Stimulated activated CD4-positive, alpha-beta T cell treated with anti-CD3 and anti-CD28 coated beads, TNF-alpha, amount 100 ng/mL, for 1 hour (primary cell): ENCODE measurements around the gene RNF113B.

Experiments
- DNase-seq, 3 donors: peaks; one replicate each; pipeline ENCODE4 v3.0.0-alpha.2; 2020; ENCODE audit warnings: low read depth in 3 of 3, low spot score in 1 of 3

RNF113B gene

GRCh38 chr13:98176777-98177608, at the start of gene RNF113B:
Gene RNF113B, minus strand, starts transcription at chr13:98177269. Its CDS starts 33 bp downstream, at chr13:98177236.
- no peak for DNase-seq

DNA sequence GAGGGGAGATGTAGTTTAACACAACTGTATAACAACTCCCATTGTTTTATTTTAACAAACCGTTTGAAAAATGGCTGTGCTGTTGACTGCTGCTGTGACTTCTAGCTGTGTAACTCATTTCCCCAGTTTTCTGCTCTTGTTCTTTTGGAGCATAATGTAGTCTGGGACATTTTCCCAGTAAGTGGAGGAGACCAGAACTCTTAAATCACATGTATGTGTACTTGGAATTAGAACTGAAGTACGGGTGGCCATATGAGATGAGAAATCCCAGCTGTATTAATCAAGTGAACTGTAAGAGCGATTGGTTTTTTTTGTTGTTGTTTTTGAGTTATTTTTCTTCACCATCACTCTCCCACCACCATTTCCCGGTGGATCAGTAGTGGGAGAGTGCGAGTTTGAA, 49.4 kb upstream of the RNF113B start:
- DNase-seq: no peak

DNA sequence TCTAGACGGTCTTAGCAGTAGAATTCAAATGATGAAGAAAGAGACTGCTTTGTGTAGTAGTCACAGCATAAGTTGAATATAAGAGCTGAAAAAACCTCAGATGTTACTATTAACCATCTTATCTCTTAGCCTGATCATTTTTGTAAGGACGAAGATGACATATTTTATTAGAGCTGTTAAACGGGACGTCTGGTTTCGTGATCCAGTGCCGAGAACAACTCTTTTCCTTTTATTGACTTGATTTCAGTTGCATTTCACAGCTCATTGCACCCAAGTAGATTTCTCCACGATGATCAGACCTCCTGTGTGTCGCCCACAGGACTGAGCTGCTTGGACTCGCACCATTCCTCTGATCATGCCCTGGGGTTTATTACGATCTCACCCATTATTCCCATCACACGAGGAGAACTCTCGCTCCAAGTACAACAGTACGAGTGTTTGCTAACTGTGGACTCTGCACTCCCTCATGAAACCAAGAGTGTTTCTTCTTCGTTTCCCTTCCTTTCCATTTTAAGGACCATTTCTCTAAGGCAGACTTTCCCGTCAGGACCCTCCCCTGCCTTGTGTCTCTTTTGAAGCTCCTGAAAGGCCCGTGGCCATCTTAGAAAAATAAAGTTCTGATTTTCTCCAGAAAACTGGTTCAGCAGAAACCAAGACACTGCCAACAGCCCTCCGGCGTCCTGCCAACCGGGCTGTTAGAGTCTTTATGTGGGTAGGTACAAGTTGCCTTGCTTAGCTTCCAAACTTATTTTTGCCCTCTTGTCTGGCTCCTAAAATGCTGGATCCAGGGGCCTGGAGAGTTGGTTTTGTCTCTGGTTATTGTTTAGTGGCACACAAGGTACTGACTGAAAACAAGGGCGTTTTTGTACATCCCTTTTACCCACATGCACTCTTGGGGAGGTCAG, 48.2 kb upstream of the RNF113B start:
- no peak for DNase-seq

DNA sequence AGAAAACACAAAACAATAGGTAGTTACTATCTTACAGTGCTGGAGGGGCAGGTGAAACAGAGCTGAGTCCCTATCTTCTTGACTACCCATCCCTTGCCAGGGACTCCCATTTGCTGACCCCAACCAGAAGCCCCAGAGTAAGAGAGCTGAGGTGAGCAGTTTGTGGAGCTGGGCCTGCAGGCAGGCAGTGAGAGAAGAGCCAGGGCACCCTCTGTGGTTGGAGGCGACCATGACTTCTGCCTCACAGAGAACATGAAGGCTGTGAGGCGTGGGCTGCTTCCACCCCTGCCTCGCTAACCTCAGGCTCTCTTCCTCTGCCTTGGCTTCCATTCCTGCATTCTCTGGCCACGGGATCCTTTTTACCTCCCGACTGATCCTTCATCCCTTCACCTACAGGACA, 47.5 kb upstream of the RNF113B start:
- no peak for DNase-seq

GRCh38 chr13:98223741-98224140, 46.7 kb upstream of the RNF113B start:
- no peak for DNase-seq

GRCh38 chr13:98222816-98223215, 45.7 kb upstream of the RNF113B start:
- DNase-seq: no peak

DNA sequence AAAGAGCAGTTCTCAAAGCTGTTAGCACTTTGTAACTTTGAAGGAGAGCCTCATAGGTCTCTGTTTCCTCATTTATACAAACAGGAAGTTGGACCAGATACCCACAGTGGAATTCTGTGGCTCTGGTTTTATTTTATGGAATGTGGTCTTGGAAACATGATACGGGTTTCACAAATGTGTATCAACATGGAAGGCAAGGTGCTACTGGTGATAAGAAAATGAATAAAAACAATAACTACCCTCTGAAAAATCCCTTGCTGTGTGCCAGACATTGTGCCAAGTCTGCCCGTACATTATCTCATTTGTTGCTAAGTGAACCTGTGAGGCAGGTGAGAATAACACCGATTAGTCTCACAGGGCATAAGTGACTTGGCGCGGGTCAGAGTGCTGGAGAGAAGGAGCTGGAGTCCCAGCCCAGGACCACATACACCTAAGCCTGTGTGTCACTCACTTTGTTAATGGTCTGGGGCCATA, 45.0 kb upstream of the RNF113B start:
- no peak for DNase-seq

DNA sequence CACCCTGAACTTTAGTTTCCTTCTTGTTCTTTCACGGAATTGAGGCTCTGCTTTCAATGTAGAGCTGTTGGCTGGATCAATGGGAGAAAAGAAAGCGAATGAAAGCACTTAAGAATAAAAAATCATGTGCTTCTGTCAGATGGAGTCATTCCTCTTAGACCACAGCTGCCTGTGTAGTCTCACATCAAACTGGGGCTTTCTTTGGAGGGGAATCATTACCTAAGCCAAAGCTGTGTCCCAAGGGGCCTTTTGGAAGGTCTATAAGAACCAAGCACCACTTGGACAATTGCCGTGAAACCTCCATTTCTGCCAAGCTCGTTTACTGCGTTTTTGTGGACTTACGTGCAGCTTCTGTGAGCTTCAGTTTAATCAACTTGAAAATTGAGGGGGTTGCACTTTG, 44.2 kb upstream of the RNF113B start:
- no peak for DNase-seq

GRCh38 chr13:98220271-98220791, 43.3 kb upstream of the RNF113B start:
- no peak for DNase-seq

GRCh38 chr13:98219685-98220084, 42.6 kb upstream of the RNF113B start:
- DNase-seq: no peak

DNA sequence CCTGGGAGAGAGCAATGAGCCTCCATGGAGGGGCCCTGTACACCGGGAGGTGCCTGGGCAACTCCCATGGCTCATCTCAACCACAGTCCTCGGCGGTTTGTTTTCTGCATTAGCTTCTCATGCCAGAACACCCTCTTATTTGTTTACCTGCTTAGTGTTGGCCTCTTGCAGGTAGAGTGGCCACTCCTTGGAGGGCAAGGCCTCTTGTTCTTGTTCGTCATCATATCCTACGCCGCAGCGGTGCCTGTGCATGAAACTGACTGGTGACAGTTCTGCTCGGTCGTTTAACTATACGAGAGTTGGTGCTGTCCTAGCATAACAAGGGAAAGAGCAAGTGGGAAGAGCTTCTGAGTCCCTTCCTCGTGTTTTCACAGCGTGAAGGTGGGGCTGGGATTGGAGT, 40.5 kb upstream of the RNF113B start:
- no peak for DNase-seq

- DNase-seq: no peak
Measured at GRCh38 chr13:98216711-98217285, 39.7 kb upstream of the RNF113B start.

GRCh38 chr13:98216135-98216565, 39.1 kb upstream of the RNF113B start:
- DNase-seq: no peak

DNA sequence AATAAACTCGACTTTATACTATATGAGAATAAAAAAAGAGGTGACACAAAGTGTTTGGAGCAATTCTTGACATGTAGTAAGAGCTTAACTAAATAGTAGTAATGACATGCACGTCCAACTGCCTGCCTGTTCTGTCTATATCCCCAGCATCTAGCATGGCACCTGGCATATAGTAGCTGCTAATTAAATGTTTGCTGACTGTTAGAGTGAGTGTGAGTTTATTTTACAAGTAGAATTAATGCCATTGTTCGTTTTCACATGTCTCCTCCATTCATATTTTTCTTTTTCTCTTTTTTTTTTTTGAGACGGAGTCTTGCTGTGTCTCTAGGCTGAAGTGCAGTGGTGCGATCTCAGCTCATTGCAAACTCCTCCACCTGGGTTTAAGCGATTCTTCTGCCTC, 38.4 kb upstream of the RNF113B start:
- no peak for DNase-seq

DNA sequence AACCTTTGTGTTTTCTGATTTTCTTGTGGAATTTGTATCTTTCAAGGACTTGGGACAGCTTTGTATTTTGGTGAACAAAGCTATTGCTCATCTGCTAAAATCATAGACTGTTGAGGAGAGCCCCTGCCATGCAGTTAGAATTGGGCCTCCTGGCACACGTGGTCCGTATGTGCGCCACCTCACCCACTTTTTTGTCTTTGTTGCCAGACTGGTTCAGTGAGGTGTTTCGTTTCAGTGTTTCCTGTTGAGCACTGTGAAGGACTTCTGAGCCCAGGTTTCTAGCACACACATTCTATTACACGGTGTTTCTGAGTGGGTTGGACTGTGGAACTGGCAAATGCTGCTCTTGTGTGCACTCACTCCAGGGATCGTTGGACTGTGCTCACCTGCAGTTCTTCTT, 37.6 kb upstream of the RNF113B start:
- DNase-seq: no peak

DNA sequence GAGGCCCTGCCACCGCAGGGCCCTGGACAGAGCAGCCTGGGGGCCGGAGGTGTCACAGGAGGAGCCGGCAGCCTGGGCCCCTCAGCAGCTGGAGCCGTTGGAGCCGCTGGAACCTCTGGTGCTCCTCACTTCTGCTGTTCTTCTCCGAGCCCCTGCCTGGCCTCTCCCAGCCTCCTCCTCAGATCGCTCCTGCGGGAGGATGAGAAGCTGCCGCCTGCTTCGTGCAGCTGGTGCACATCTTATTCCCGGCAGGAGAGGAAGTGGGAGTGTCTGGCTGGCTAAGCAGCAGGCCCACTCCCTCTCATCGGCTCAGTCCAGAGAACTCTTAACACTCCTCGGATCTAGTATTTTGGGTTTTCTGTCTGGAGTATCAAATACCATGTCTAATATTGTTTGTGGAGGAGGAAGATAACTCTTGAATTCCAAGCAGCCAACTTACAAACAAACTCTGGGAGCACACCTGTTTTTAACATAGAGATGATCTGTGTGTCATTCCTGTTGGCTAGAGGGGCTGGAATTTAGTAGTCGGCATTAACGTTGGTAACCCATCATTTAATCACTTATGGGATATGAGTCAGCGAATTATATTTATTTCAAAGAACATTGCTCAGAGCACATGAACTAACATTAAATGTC, 37.1 kb upstream of the RNF113B start:
- DNase-seq: no peak

- DNase-seq: no peak
Measured at GRCh38 chr13:98213354-98213753, 36.3 kb upstream of the RNF113B start.

- no peak for DNase-seq
Measured at GRCh38 chr13:98212763-98213162, 35.7 kb upstream of the RNF113B start.

DNA sequence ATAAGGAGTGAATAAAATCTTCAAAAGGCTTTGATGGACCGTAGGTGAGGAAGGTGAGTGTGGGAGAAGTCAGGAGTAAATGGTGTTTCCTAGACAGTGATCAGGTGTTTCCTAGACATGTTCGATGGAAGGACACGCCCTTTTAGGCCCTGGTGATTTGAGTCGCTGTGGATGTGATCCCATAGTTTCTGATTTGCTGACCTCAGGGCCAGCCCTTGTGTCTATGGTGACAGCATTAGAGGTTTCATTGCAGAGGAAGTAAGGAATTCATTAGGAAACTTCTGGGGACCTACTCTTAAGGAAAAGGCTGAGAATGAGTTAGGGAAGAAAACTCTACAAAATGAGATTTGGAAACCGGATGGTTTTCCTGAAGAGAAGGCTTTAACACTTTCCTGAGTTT, 31.5 kb upstream of the RNF113B start:
- DNase-seq: no peak

GRCh38 chr13:98207416-98207815, 30.3 kb upstream of the RNF113B start:
- DNase-seq: no peak

DNA sequence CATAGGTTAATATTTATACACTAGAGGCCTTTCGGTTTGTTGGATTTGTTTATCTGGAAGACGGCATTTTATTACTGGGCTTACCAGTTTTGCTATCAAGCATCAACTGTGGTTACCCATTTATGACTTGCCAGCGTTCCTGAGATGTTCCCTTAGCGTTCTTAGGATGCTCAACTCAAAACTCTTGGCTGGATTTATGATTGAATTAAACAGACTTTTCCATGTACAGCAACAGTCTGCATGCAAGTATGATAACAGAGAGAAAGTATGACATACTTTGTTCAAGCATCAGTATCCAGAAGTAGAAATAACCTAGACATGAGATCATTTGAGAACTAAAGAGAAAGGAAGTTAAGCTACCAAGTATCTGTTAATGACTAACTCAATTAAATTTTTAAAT, 29.9 kb upstream of the RNF113B start:
- DNase-seq: no peak
